ENCODE results near the gene MYO1G. TPM values are rescaled to one million over a fixed set of nuclear protein-coding genes. Genes with fewer than 3 reads are reported as not detected.

Gene MYO1G
- total RNA-seq, 2 donors from 2014 or later = 0.11 to 0.33 TPM

DNA sequence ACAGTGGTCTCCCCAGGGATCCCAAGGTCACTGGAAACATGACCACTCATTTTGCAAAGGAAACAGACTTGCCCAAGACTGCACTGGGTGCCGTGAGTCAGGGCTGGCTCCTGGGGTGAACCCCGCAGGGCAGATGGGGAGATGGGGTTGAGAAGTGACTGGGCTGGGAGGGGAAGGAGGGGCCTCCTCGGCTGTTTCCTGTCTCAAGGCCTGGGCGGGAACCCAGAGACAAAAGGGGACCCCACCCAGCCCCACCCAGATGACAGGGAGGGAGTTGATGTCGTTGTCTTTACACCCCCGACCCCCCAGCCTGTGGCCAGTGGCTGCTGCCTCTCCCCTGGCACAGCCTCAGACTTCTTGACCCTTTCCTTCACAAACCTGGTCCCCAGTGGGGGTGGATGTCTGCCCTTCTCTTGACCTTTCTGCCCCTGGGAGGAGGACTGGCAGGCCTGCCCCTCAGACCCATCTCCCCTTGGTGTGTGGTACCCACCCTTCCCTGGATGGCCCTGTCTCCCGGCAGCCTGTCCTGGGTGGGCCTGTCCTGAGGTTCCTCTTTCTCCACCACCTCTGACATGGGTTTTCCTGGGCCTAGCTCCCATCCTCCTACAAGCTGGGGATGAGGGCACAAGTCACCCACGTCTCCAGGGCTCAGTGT lies 1.4 kb downstream of the MYO1G start:
- no peak overlapping the region for H3K9ac ChIP-seq (ENCODE audit: extremely low read depth, low read length, poor library complexity, severe bottlenecking)
- no peak overlapping the region for H3K4me3 ChIP-seq (ENCODE audit: low read length)
- no peaks in the 10 kb centered on the region for H3K4me1 ChIP-seq (ENCODE audit: control insufficient read depth, insufficient read depth, low read length)
- peaks cover 9% of the 10 kb centered on the region for H3K36me3 ChIP-seq (ENCODE audit: control insufficient read depth, insufficient read depth, low read length)
- H3K9me3 Mint-ChIP-seq = no peaks in the 10 kb centered on the region
- no peak for TF ChIP-seq CTCF (conservative IDR thresholded peaks at IDR 0.05)
- no peak overlapping the region for H3K27ac ChIP-seq (ENCODE audit: low read depth, low read length)
- no peaks in the 10 kb centered on the region for H3K27me3 ChIP-seq (ENCODE audit: control insufficient read depth, insufficient read depth, low read length, poor library complexity, severe bottlenecking)
- no peak overlapping the region for H3K27ac Mint-ChIP-seq
- no peaks in the 10 kb centered on the region for H3K4me1 Mint-ChIP-seq
- 83 to 85% methylated on average over 1 to 8 of the region's 8 CpGs for WGBS, 2 experiments (ENCODE audit: insufficient coverage in 1 of 2, insufficient read length in 1 of 2)
- no peaks in the 10 kb centered on the region for H3K27me3 Mint-ChIP-seq (ENCODE audit: insufficient read depth)
- H3K36me3 Mint-ChIP-seq (ENCODE audit: low read depth) = peaks cover 7% of the 10 kb centered on the region
- no peak for DNase-seq
- H3K4me3 Mint-ChIP-seq = no peak overlapping the region
- H3K9me3 ChIP-seq (ENCODE audit: control insufficient read depth, low read length) = no peaks in the 10 kb centered on the region

GRCh38 chr7:44976746-44977196 lies 2.0 kb downstream of the MYO1G start:
- Mint-ChIP-seq H3K4me1 (no peaks in the 10 kb centered on the region), H3K36me3 (ENCODE audit: low read depth) (peaks cover 5% of the 10 kb centered on the region), H3K9me3 (no peaks in the 10 kb centered on the region), H3K4me3 (no peak overlapping the region), H3K27ac (no peak overlapping the region), H3K27me3 (ENCODE audit: insufficient read depth) (no peaks in the 10 kb centered on the region)
- no peak overlapping the region for H3K9ac ChIP-seq (ENCODE audit: extremely low read depth, low read length, poor library complexity, severe bottlenecking)
- no peak for DNase-seq
- no peak overlapping the region for H3K4me3 ChIP-seq (ENCODE audit: low read length)
- no peaks in the 10 kb centered on the region for H3K4me1 ChIP-seq (ENCODE audit: control insufficient read depth, insufficient read depth, low read length)
- H3K27me3 ChIP-seq (ENCODE audit: control insufficient read depth, insufficient read depth, low read length, poor library complexity, severe bottlenecking) = no peaks in the 10 kb centered on the region
- peaks cover 7% of the 10 kb centered on the region for H3K36me3 ChIP-seq (ENCODE audit: control insufficient read depth, insufficient read depth, low read length)
- no peak overlapping the region for H3K27ac ChIP-seq (ENCODE audit: low read depth, low read length)
- no peak for TF ChIP-seq CTCF (conservative IDR thresholded peaks at IDR 0.05)
- 87 to 93% methylated on average over 12 to 17 of the region's 17 CpGs for WGBS, 2 experiments (ENCODE audit: insufficient coverage in 1 of 2, insufficient read length in 1 of 2)
- H3K9me3 ChIP-seq (ENCODE audit: control insufficient read depth, low read length) = no peaks in the 10 kb centered on the region

DNA sequence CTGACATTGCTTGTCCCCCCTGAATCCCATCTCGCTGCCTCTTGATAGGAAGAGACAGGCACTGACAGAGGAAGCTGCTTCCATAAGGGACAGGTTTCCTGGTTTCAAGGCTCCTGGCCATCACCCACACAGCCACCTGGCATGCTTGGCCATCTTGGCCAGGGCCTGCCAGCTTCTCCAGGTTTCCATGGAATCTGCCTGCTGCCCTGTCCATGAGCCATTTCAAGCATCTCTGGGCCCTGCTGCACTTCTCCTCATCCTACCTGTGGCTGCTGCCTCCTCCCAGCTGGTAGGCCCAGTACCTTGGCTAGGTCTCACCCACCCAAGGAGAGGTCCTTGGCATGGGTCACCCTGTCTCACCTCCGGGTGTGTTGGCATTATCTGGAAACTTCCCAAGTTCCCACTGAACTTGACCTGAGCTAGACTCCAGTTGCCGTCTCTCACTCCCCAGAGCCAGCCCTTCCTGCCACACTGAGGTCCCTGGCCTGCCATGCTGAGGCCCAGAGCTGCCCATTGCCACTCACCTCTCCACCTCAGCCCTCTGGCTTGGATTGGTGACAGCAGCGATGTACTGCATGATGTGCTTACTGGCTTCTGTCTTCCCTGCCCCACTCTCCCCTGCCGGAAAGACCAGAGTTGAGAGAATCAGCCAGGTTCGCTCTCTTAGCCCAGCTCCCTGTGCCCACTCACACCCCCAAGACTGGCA lies 2.6 kb downstream of the MYO1G start:
- no peaks in the 10 kb centered on the region for H3K27me3 ChIP-seq (ENCODE audit: control insufficient read depth, insufficient read depth, low read length, poor library complexity, severe bottlenecking)
- H3K4me1 ChIP-seq (ENCODE audit: control insufficient read depth, insufficient read depth, low read length) = no peaks in the 10 kb centered on the region
- DNase-seq = no peak
- Mint-ChIP-seq H3K9me3 (no peaks in the 10 kb centered on the region), H3K27ac (no peak overlapping the region), H3K36me3 (ENCODE audit: low read depth) (peaks cover 4% of the 10 kb centered on the region), H3K27me3 (ENCODE audit: insufficient read depth) (no peaks in the 10 kb centered on the region), H3K4me1 (no peaks in the 10 kb centered on the region), H3K4me3 (no peak overlapping the region)
- no peak overlapping the region for H3K4me3 ChIP-seq (ENCODE audit: low read length)
- peaks cover 7% of the 10 kb centered on the region for H3K36me3 ChIP-seq (ENCODE audit: control insufficient read depth, insufficient read depth, low read length)
- 92 to 93% methylated on average over 6 of the region's 6 CpGs for WGBS, 2 experiments (ENCODE audit: insufficient coverage in 1 of 2, insufficient read length in 1 of 2)
- no peaks in the 10 kb centered on the region for H3K9me3 ChIP-seq (ENCODE audit: control insufficient read depth, low read length)
- no peak overlapping the region for H3K27ac ChIP-seq (ENCODE audit: low read depth, low read length)
- no peak overlapping the region for H3K9ac ChIP-seq (ENCODE audit: extremely low read depth, low read length, poor library complexity, severe bottlenecking)
- no peak for TF ChIP-seq CTCF (conservative IDR thresholded peaks at IDR 0.05)
